D721Med (cell line): ENCODE data around the gene ZNF805.

Source experiments
- DNase-seq: peaks from one replicate; pipeline ENCODE4 v3.0.0; 2011; ENCODE audit warnings: low spot score; ENCODE audit not compliant: insufficient read length
- FAIRE-seq: peaks from 2 replicates; lab custom pipeline; 2011; peaks lifted over from hg19 to GRCh38; lab: Jason Lieb, UNC
- TF ChIP-seq, protein P1 (sequence below): IDR thresholded peaks from 2 replicates; pipeline ENCODE4 v1.5.1; 2012; ENCODE audit warnings: mild to moderate bottlenecking, control low read depth; ENCODE audit not compliant: insufficient read depth; ENCODE audit errors: missing control alignments

The ZNF805 gene

GRCh38 chr19:57212109-57212508 is 28.3 kb upstream of the ZNF805 start:
- FAIRE-seq, result no peak
- TF ChIP-seq, protein P1, sequence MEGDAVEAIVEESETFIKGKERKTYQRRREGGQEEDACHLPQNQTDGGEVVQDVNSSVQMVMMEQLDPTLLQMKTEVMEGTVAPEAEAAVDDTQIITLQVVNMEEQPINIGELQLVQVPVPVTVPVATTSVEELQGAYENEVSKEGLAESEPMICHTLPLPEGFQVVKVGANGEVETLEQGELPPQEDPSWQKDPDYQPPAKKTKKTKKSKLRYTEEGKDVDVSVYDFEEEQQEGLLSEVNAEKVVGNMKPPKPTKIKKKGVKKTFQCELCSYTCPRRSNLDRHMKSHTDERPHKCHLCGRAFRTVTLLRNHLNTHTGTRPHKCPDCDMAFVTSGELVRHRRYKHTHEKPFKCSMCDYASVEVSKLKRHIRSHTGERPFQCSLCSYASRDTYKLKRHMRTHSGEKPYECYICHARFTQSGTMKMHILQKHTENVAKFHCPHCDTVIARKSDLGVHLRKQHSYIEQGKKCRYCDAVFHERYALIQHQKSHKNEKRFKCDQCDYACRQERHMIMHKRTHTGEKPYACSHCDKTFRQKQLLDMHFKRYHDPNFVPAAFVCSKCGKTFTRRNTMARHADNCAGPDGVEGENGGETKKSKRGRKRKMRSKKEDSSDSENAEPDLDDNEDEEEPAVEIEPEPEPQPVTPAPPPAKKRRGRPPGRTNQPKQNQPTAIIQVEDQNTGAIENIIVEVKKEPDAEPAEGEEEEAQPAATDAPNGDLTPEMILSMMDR, result no peak

GRCh38 chr19:57227502-57227901 is 12.9 kb upstream of the ZNF805 start:
- TF ChIP-seq, protein P1, result no peak
- DNase-seq (no peak), FAIRE-seq (no peak)

More at GRCh38 chr19:57212109-57212508, 28.3 kb upstream of the ZNF805 start:
- no peak for DNase-seq

DNA sequence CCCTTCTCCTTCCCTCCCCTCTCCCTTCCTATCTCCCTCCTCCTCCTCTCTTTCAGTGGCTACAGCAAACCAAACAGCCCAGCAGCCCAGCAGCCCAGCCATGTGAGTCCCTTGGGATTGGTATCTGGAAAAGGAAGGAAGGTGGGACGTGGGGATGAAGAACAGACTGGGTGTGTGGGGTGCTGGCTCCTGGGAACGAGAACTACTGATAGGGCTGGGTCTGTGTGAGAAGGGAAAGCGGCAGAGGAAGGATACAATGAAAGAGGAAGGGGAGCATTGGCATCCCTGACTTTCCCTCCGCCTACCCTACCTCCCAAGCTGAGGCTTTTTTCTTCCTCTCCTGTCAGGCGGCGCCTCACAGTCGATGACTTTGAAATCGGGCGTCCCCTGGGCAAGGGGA is 8.7 kb upstream of the ZNF805 start:
- DNase-seq (no peak), FAIRE-seq (no peak)
- TF ChIP-seq, protein P1, result no peak

GRCh38 chr19:57233207-57233606 is 7.2 kb upstream of the ZNF805 start:
- DNase-seq (no peak), FAIRE-seq (no peak)
- TF ChIP-seq, protein P1, result no peak

DNA sequence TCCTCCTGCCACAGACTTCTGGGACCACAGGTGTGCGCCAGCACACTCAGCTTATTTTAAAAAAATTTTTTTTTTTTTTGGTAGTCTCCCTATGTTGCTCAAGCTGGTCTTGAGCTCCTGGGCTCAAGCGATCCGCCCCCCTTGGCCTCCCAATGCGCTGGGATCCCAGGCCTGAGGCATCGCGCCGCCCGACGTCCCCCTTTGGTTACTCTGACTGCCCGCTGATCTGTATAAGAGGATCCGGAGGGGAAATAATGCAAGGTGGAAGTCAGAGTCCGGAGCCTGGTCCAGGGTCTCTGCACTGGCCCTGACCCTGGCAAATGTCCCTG is 486 bp upstream of the ZNF805 start:
- no peak for FAIRE-seq
- TF ChIP-seq, protein P1, result no peak
- DNase-seq, result no peak

DNA sequence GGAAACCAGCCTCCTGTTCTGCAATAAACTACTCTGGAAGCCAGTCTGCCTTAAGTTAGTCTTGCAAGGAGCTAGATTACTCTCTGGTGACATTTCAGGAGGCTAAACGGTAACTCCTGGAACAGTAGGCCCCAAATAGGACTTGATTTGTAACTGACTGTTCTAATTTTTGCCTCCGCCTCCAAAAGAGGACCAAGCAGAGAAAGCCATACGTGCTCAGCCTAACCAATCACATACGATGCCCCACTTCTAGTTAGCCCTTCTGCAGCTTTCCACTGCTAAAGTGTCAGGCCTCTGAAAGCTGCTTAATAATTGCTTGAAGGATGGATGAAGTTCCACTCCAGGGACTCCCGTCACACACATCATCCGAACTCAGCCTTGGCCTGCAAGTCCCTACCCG is 744 bp downstream of the ZNF805 start:
- TF ChIP-seq, protein P1, result no peak
- FAIRE-seq (no peak), DNase-seq (no peak)

DNA sequence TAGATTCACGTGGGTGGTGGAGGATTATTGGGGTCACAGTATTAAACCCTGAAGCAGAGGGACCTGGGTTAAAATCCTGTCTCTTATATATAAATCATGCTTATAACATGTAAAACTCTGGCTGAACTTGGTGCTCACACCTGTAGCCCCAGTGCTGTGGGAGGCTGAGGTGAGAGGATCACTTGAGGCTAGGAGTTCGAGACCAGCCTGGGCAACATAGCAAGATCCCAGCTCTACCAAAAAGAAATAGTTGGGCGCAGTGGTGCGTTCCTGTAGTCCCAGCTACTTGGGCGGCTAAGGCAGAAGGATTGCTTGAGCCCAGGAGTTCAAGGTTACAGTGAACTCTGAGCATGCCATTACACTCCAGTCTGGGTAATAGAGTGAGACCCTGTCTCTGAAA is 2.4 kb downstream of the ZNF805 start:
- no peak for FAIRE-seq
- DNase-seq, result no peak
- TF ChIP-seq, protein P1, result no peak
